Esophagus squamous epithelium (tissue), 5 donors: ENCODE measurements around the gene MAP1S. TPM values are rescaled to one million over a fixed set of nuclear protein-coding genes. Genes with fewer than 3 reads are reported as not detected.

ENCODE experiments used
- DNase-seq: peaks from one replicate; lab custom pipeline; 2025; lab: John Stamatoyannopoulos, UW
- H3K27ac ChIP-seq, 4 donors: fragments of 200-600 bp; sonication (generic); one replicate each; pipeline ENCODE4 v1.5.1; 2016 to 2019; ENCODE audit warnings: mild to moderate bottlenecking in 1 of 4
- H3K27me3 ChIP-seq, 4 donors: fragments of 200-600 bp; sonication (generic); 1 replicate in 3 of 4; 2 replicates in 1 of 4; pipeline versions ENCODE4 v1.5.1 to v1.6.0; 2017 to 2021; ENCODE audit warnings: antibody characterized with exemption in 1 of 4
- H3K36me3 ChIP-seq, 3 donors: fragments of 200-600 bp; sonication (generic); one replicate each; pipeline ENCODE4 v1.5.1; 2016 to 2019
- H3K4me1 ChIP-seq, 3 donors: fragments of 200-600 bp; sonication (generic); one replicate each; pipeline ENCODE4 v1.5.1; 2017 to 2019
- H3K4me3 ChIP-seq, 4 donors: fragments of 200-600 bp; sonication (generic); 1 replicate in 3 of 4; 2 replicates in 1 of 4; pipeline ENCODE4 v1.5.1; 2016 to 2019; ENCODE audit warnings: mild to moderate bottlenecking in 2 of 4, moderate library complexity in 1 of 4
- H3K9me3 ChIP-seq, 3 donors: fragments of 200-600 bp; sonication (generic); one replicate each; pipeline ENCODE4 v1.5.1; 2016 to 2019
- POLR2A ChIP-seq, 4 donors: fragments of 450-650 bp; IDR thresholded peaks; one replicate each; pipeline ENCODE4 v1.6.1; 2017; ENCODE audit warnings: antibody characterized with exemption in 4 of 4, mild to moderate bottlenecking in 4 of 4, moderate library complexity in 3 of 4
- WGBS, 2 donors: methylation state at CpG; one replicate each; pipeline ENCODE4 v1.1.5; 2018; 5-methylcytosine and 5-hydroxymethylcytosine counted together
- intact Hi-C: fragments of 100-400 bp; cut with DNase I; formaldehyde crosslinking; loops from one replicate; pipeline ENCODE4 v1.15.0; 2022
- total RNA-seq, 4 donors: library from RNA; depleted of rRNA; stranded (reverse); fragments of >200 nt; gene quantifications; one replicate each; pipeline ENCODE4 v1.1.0, GENCODE V29; 2016
- TF ChIP-seq, protein P1 (sequence below), 6 experiments: fragments of 450-650 bp in 4 of 6; fragments of 200-600 bp in 2 of 6; sonication (generic) in 2 of 6; IDR thresholded peaks; one replicate each; pipeline ENCODE4 v1.5.1; 2016 to 2019; ENCODE audit warnings: antibody characterized with exemption in 6 of 6, mild to moderate bottlenecking in 4 of 6, moderate library complexity in 4 of 6
- donor health status: DM: yes; HTN: yes; CAD: no.

MAP1S gene
- total RNA-seq, 4 donors from 2014 or later, result 4.8 to 16.3 (median 11.4) TPM

DNA sequence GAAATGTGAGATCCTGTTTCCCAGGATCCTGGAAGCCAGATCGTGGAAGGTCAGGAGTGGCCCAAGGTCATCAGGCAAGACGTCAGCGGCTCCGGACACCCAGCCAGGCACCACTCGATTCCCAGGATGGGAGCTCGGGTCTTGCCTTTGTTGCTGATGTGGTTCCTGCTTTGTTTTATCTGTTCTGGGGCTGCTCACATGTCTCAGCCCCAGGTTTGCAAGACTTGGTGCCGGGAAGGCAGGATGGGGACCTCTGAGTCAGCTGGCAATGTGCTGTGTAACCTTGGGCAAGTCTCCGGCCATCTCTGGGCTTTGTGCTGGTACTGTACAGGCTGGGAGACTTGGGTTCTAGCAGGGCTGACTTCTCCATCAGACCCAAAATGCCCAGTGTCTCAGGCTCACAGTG lies 30.6 kb downstream of the MAP1S start:
- peak overlapping the region in 1 of 4 donors; percentile 6 for H3K27ac ChIP-seq
- WGBS, 2 donors, result 28 to 32% methylated on average over 5 to 8 of the region's 8 CpGs
- TF ChIP-seq, protein P1, sequence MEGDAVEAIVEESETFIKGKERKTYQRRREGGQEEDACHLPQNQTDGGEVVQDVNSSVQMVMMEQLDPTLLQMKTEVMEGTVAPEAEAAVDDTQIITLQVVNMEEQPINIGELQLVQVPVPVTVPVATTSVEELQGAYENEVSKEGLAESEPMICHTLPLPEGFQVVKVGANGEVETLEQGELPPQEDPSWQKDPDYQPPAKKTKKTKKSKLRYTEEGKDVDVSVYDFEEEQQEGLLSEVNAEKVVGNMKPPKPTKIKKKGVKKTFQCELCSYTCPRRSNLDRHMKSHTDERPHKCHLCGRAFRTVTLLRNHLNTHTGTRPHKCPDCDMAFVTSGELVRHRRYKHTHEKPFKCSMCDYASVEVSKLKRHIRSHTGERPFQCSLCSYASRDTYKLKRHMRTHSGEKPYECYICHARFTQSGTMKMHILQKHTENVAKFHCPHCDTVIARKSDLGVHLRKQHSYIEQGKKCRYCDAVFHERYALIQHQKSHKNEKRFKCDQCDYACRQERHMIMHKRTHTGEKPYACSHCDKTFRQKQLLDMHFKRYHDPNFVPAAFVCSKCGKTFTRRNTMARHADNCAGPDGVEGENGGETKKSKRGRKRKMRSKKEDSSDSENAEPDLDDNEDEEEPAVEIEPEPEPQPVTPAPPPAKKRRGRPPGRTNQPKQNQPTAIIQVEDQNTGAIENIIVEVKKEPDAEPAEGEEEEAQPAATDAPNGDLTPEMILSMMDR (IDR thresholded peaks at IDR 0.05), result no peak
- no peak for TF ChIP-seq POLR2A (IDR thresholded peaks at IDR 0.05)

GRCh38 chr19:17751103-17751911 lies 32.0 kb downstream of the MAP1S start, which contains the start of gene FCHO1:
FCHO1 (plus strand) TSS chr19:17751477; CDS start chr19:17755165, 3,688 bp downstream.
- DNase-seq, result peak; percentile 65
- peak within 1 kb of the TSS; percentile 11 to 69 (median 46) for H3K27ac ChIP-seq
- H3K4me3 ChIP-seq, result peak within 1 kb of the TSS in 3 of 4 donors; percentile 14 to 51 (median 33)
- H3K9me3 ChIP-seq, result no peaks in the 10 kb centered on the region
- H3K4me1 ChIP-seq, result peaks cover 3 to 35% (median 4%) of the 10 kb centered on the region in 3 donors
- H3K27me3 ChIP-seq, result peaks cover 0 to 29% (median 0%) of the 10 kb centered on the region in 4 donors
- 54 to 70% methylated on average over 6 to 12 of the region's 28 CpGs for WGBS, 2 donors
- H3K36me3 ChIP-seq, result no peaks in the 10 kb centered on the region
- TF ChIP-seq, protein P1 (IDR thresholded peaks at IDR 0.05), result no peak
- peak in 1 of 4 donors; percentile 47 for TF ChIP-seq POLR2A (IDR thresholded peaks at IDR 0.05)
- intact Hi-C loops, result loop anchor here (10.0 kb wide), 1 partner anchor 47 kb away; no protein-coding TSS in a partner anchor

More for the DNA sequence above, 30.6 kb downstream of the MAP1S start:
- no peak for DNase-seq
- H3K27me3 ChIP-seq, result peaks cover 0 to 30% (median 0%) of the 10 kb centered on the region in 4 donors
- intact Hi-C loops, result loop anchor here (10.0 kb wide), 1 partner anchor 45 kb away; no protein-coding TSS in a partner anchor
- H3K4me3 ChIP-seq, result no peak overlapping the region
- no peaks in the 10 kb centered on the region for H3K36me3 ChIP-seq
- no peaks in the 10 kb centered on the region for H3K9me3 ChIP-seq
- peaks cover 3 to 23% (median 4%) of the 10 kb centered on the region in 3 donors for H3K4me1 ChIP-seq

DNA sequence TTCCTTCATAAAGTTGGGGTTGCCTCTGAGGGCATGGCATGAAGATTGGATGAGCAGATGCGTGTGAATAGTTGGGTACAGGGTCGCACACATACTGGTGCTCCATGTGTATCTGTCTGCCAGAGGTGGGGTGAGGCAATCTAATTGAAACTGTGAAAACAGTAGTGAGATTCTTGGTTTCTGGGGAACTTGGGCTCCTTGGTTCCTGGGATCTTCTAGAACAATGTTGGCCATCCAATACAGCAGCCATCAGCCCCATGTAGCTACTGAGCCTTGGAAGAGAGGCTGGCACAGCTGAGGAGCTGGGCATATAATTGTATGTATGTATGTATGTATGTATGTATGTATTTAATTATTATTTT lies 32.6 kb downstream of the MAP1S start:
- peak overlapping the region in 2 of 4 donors; percentile 33 to 51 for H3K4me3 ChIP-seq

GRCh38 chr19:17752865-17753639 lies 33.8 kb downstream of the MAP1S start:
- DNase-seq, result no peak
- Histone ChIP-seq H3K27me3 (peaks cover 0 to 17% (median 0%) of the 10 kb centered on the region in 4 donors), H3K27ac (no peak overlapping the region), H3K4me1 (peaks cover 3 to 30% (median 5%) of the 10 kb centered on the region in 3 donors), H3K4me3 (no peak overlapping the region), H3K36me3 (no peaks in the 10 kb centered on the region), H3K9me3 (no peaks in the 10 kb centered on the region)
- TF ChIP-seq, protein P1 (IDR thresholded peaks at IDR 0.05), result no peak
- no peak for TF ChIP-seq POLR2A (IDR thresholded peaks at IDR 0.05)
- WGBS, 2 donors, result 74 to 84% methylated on average over 4 to 7 of the region's 7 CpGs
- intact Hi-C loops, result loop anchor here (10.0 kb wide), 1 partner anchor 48 kb away; no protein-coding TSS in a partner anchor

More for the DNA sequence above, 32.6 kb downstream of the MAP1S start:
- 50% methylated on average over 2 of the region's 2 CpGs; no CpG with 5 or more reads in 1 of the 2 donors for WGBS, 2 donors
- intact Hi-C loops, result loop anchor here (10.0 kb wide), 1 partner anchor 47 kb away; no protein-coding TSS in a partner anchor
- Histone ChIP-seq H3K9me3 (no peaks in the 10 kb centered on the region), H3K27ac (peak overlapping the region in 3 of 4 donors; percentile 31 to 69 (median 61)), H3K36me3 (no peaks in the 10 kb centered on the region), H3K4me1 (peaks cover 3 to 35% (median 4%) of the 10 kb centered on the region in 3 donors), H3K27me3 (peaks cover 0 to 23% (median 0%) of the 10 kb centered on the region in 4 donors)
- DNase-seq, result no peak
- TF ChIP-seq POLR2A (IDR thresholded peaks at IDR 0.05), result no peak
- TF ChIP-seq, protein P1 (IDR thresholded peaks at IDR 0.05), result no peak
